GM12878 (cell line): ENCODE results near the gene VPS8. TPM values are rescaled to one million over a fixed set of nuclear protein-coding genes. Genes with fewer than 3 reads are reported as not detected.

Source experiments
- ATAC-seq: fragments of 200-7000 bp; cut with Tn5 transposase; 3 replicates; pipeline ENCODE4 v1.9.1; 2020; ENCODE audit warnings: mild to moderate bottlenecking, moderate library complexity
- BruUV-seq: library from RNA; stranded (reverse); fragments of 400-500 nt; replicated peaks from 2 replicates; lab custom pipeline; 2021; lab: Mats Ljungman, UMichigan
- CTCF ChIA-PET: fragments of 300-600 bp; sonication (Branson Sonifier 250); formaldehyde crosslinking; extraction: SDS; loops from one replicate; lab custom pipeline; 2021; ENCODE audit warnings: inconsistent platforms; lab: Yijun Ruan, JAX
- POLR2A ChIA-PET: fragments of 350-600 bp; formaldehyde crosslinking; extraction: SDS; loops from one replicate; lab custom pipeline; 2021; ENCODE audit warnings: inconsistent platforms; lab: Charles Lee
- RAD21 ChIA-PET: fragments of 300-600 bp; sonication (Branson Sonifier 250); formaldehyde crosslinking; loops from one replicate; lab custom pipeline; 2023; ENCODE audit warnings: antibody characterized with exemption; ENCODE audit not compliant: unreplicated experiment; lab: Charles Lee
- SMC1A ChIA-PET: fragments of 300-600 bp; sonication (Branson Sonifier 250); formaldehyde crosslinking; loops from one replicate; lab custom pipeline; 2023; ENCODE audit not compliant: unreplicated experiment, uncharacterized antibody; lab: Charles Lee
- DNase-seq: peaks from one replicate; pipeline ENCODE4 v3.0.0-alpha.2; 2011; ENCODE audit warnings: low read depth, low spot score
- FAIRE-seq: peaks from 3 replicates; lab custom pipeline; 2011; peaks lifted over from hg19 to GRCh38; lab: Jason Lieb, UNC
- H2AFZ ChIP-seq: 2 replicates; pipeline ENCODE4 v1.6.0; 2011; ENCODE audit warnings: low read depth, low read length, control low read depth; ENCODE audit not compliant: control insufficient read depth
- H3K27ac ChIP-seq: 2 replicates; pipeline ENCODE4 v1.5.1; 2011; ENCODE audit warnings: control low read depth; ENCODE audit not compliant: control insufficient read depth, insufficient read depth
- H3K27me3 ChIP-seq, 2 experiments: replicated peaks in 1 of 2; 2 replicates each; pipeline versions ENCODE4 v1.6.0 to v1.6.1; 2011; ENCODE audit warnings: low read length in 1 of 2; ENCODE audit not compliant: control insufficient read depth in 2 of 2, insufficient read depth in 2 of 2
- H3K36me3 ChIP-seq, 2 experiments: 2 replicates each; pipeline ENCODE4 v1.5.1; 2011; ENCODE audit warnings: low read length in 1 of 2; ENCODE audit not compliant: control insufficient read depth in 2 of 2, insufficient read depth in 2 of 2
- H3K4me1 ChIP-seq: 2 replicates; pipeline ENCODE4 v1.6.1; 2011; ENCODE audit warnings: mild to moderate bottlenecking, low read length, moderate library complexity, mixed read lengths; ENCODE audit not compliant: control insufficient read depth, insufficient read depth
- H3K4me2 ChIP-seq: 2 replicates; pipeline ENCODE4 v1.6.0; 2011; ENCODE audit warnings: control low read depth; ENCODE audit not compliant: control insufficient read depth, insufficient read depth
- H3K4me3 ChIP-seq: fragments of 200-600 bp; sonication (generic); 2 replicates; pipeline ENCODE4 v1.5.1; 2016
- H3K79me2 ChIP-seq: 2 replicates; pipeline ENCODE4 v1.6.0; 2011; ENCODE audit warnings: low read length; ENCODE audit not compliant: control insufficient read depth, insufficient read depth
- H3K9ac ChIP-seq: 2 replicates; pipeline ENCODE4 v1.8.0; 2011; ENCODE audit warnings: low read length, control low read depth, mixed read lengths; ENCODE audit not compliant: control insufficient read depth, insufficient read depth
- H3K9me3 ChIP-seq: replicated peaks from 3 replicates; pipeline ENCODE4 v1.5.1; 2011; ENCODE audit warnings: mild to moderate bottlenecking, low read length; ENCODE audit not compliant: control insufficient read depth, insufficient read depth
- H4K20me1 ChIP-seq: 2 replicates; pipeline ENCODE4 v1.6.0; 2011; ENCODE audit not compliant: control insufficient read depth, insufficient read depth
- ASH2L ChIP-seq: fragments of 300-600, 200-600 bp; sonication (generic); IDR thresholded peaks from 2 replicates; pipeline ENCODE4 v1.6.1; 2017; ENCODE audit warnings: low read depth, mild to moderate bottlenecking, borderline replicate concordance
- BCL11A ChIP-seq: IDR thresholded peaks from 2 replicates; pipeline ENCODE4 v1.6.1; 2011; ENCODE audit warnings: low read depth, low read length
- CREB1 ChIP-seq: IDR thresholded peaks from 2 replicates; pipeline ENCODE4 v1.6.1; 2012; ENCODE audit warnings: low read depth, mild to moderate bottlenecking, inconsistent platforms
- EGR1 ChIP-seq, 2 experiments: IDR thresholded peaks; 1 replicate in 1 of 2; 2 replicates in 1 of 2; pipeline ENCODE4 v1.6.1; 2011 to 2012; ENCODE audit warnings: low read depth in 2 of 2, low read length in 2 of 2, borderline replicate concordance in 1 of 2, mild to moderate bottlenecking in 1 of 2, moderate library complexity in 1 of 2
- IKZF1 ChIP-seq: fragments of 450-650 bp; conservative IDR thresholded peaks from 2 replicates; pipeline ENCODE4 v1.6.1; 2017; ENCODE audit warnings: antibody characterized with exemption, mild to moderate bottlenecking
- JUND ChIP-seq: IDR thresholded peaks from 2 replicates; pipeline ENCODE4 v1.6.1; 2012; ENCODE audit warnings: low read depth, mild to moderate bottlenecking, low read length, improper control_type of control experiment, moderate library complexity
- LARP7 ChIP-seq: fragments of 450-650 bp; IDR thresholded peaks from 2 replicates; pipeline ENCODE4 v1.6.1; 2017; ENCODE audit warnings: mild to moderate bottlenecking
- MTA3 ChIP-seq: IDR thresholded peaks from 2 replicates; pipeline ENCODE4 v1.6.1; 2012; ENCODE audit warnings: low read length, inconsistent platforms, borderline replicate concordance
- NFYB ChIP-seq: IDR thresholded peaks from 2 replicates; pipeline ENCODE4 v1.6.1; 2011; ENCODE audit warnings: low read depth, mild to moderate bottlenecking, low read length, improper control_type of control experiment, moderate library complexity; ENCODE audit not compliant: insufficient read depth
- RELA ChIP-seq: fragments of 450-650 bp; IDR thresholded peaks from 2 replicates; pipeline ENCODE4 v1.8.0; 2014; ENCODE audit warnings: borderline replicate concordance; ENCODE audit not compliant: partially characterized antibody
- SREBF1 ChIP-seq: IDR thresholded peaks from 2 replicates; pipeline ENCODE4 v1.6.1; 2012; ENCODE audit warnings: mild to moderate bottlenecking, low read length
- TAF1 ChIP-seq: IDR thresholded peaks from 2 replicates; pipeline ENCODE4 v1.6.1; 2011; ENCODE audit warnings: mild to moderate bottlenecking, low read depth, low read length, borderline replicate concordance
- TBL1XR1 ChIP-seq: IDR thresholded peaks from 2 replicates; pipeline ENCODE4 v1.6.1; 2012; ENCODE audit warnings: low read depth, low read length, improper control_type of control experiment
- ZSCAN29 ChIP-seq: fragments of 450-650 bp; IDR thresholded peaks from 2 replicates; pipeline ENCODE4 v1.6.1; 2017; ENCODE audit warnings: mild to moderate bottlenecking, moderate library complexity
- in situ Hi-C: fragments of 300-500 bp; cut with MboI; formaldehyde crosslinking; loops from 9 replicates; pipeline ENCODE4 v1.14.3; 2018; ENCODE audit warnings: mixed read lengths
- intact Hi-C: fragments of 100-400 bp; cut with micrococcal nuclease; formaldehyde crosslinking; loops from one replicate; pipeline ENCODE4 v1.14.2; 2022; ENCODE audit not compliant: unreplicated experiment
- polyA plus RNA-seq, 11 experiments: library from polyadenylated mRNA; depleted of rRNA in 4 of 11; unstranded in 6 of 11; stranded (reverse) in 5 of 11; fragments of >200 nt; fragmentation: Nextera tagmentation in 4 of 11; fragmentation: Illumina TruSeq in 1 of 11; extraction: Ambion mirVana in 4 of 11; extraction: Trizol in 1 of 11; gene quantifications; 1 replicate in 1 of 11; 2 replicates in 10 of 11; pipeline versions ENCODE4 v1.2.1 to v1.2.3, GENCODE V29; 2011 to 2016; ENCODE audit warnings: inconsistent platforms in 2 of 11, missing spikeins in 2 of 11, low read depth in 1 of 11
- total RNA-seq, 4 experiments: library from RNA; depleted of rRNA in 3 of 4; stranded (reverse); fragments of >200 nt in 3 of 4; fragmentation: Illumina TruSeq in 1 of 4; extraction: Trizol in 1 of 4; gene quantifications; 2 replicates each; pipeline versions ENCODE4 v1.2.1 to v1.2.3, GENCODE V29; 2013 to 2021
- TF ChIP-seq, protein P1 (sequence below): IDR thresholded peaks from 2 replicates; pipeline ENCODE4 v1.6.1; 2011; ENCODE audit warnings: borderline replicate concordance, low read depth, mild to moderate bottlenecking, moderate library complexity, mixed read lengths, low read length; ENCODE audit not compliant: insufficient read depth; ENCODE audit errors: extremely low read length
- TF ChIP-seq, protein P2 (sequence below): IDR thresholded peaks from 2 replicates; pipeline ENCODE4 v1.6.1; 2011; ENCODE audit warnings: mild to moderate bottlenecking, low read depth, low read length, moderate library complexity; ENCODE audit not compliant: insufficient replicate concordance
- TF ChIP-seq, protein P3 (sequence below): IDR thresholded peaks from 2 replicates; pipeline ENCODE4 v1.6.1; 2011; ENCODE audit warnings: low read depth, low read length, improper control_type of control experiment, borderline replicate concordance
- TF ChIP-seq, protein P4 (sequence below): IDR thresholded peaks from 2 replicates; pipeline ENCODE4 v1.6.1; 2012; ENCODE audit warnings: improper control_type of control experiment, low read depth, low read length; ENCODE audit not compliant: insufficient replicate concordance

VPS8 gene
- total and polyA plus RNA-seq, 10 of the 15 experiments (the other 5 are each of a cell fraction or from before 2014, with no cell fraction given): 8.9 to 34.7 (median 20.9) TPM

DNA sequence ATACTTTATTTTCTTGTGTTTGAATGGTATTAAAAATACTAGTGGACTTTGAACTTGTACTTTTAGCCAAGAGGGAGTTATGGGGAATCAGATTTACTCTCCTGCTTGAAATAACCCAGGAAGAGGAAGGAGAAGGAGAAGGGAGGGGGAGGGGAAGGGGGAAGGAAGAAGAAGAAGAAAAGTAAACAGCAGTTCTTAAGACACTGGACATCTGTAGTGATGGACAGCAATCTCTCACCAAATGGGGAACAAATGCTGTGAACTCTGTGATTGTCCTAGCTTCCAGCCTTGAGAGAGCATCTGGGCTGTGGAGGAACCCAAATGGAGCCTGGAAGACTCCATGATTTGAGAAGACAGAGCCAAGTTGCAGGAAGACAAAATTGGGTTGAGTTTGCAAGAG, 52.0 kb downstream of the VPS8 start:
- in situ Hi-C loops: no loop called here
- BruUV-seq: no TSS peak
- FAIRE-seq: no peak
- TF ChIP-seq, protein P1, sequence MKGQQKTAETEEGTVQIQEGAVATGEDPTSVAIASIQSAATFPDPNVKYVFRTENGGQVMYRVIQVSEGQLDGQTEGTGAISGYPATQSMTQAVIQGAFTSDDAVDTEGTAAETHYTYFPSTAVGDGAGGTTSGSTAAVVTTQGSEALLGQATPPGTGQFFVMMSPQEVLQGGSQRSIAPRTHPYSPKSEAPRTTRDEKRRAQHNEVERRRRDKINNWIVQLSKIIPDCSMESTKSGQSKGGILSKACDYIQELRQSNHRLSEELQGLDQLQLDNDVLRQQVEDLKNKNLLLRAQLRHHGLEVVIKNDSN: no peak
- TF ChIP-seq CREB1: no peak
- TF ChIP-seq, protein P2, sequence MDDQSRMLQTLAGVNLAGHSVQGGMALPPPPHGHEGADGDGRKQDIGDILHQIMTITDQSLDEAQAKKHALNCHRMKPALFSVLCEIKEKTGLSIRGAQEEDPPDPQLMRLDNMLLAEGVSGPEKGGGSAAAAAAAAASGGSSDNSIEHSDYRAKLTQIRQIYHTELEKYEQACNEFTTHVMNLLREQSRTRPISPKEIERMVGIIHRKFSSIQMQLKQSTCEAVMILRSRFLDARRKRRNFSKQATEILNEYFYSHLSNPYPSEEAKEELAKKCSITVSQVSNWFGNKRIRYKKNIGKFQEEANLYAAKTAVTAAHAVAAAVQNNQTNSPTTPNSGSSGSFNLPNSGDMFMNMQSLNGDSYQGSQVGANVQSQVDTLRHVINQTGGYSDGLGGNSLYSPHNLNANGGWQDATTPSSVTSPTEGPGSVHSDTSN: no peak
- TF ChIP-seq SREBF1: no peak
- no peak for TF ChIP-seq TAF1
- no peak for TF ChIP-seq ASH2L
- no peak for TF ChIP-seq TBL1XR1
- TF ChIP-seq ZSCAN29: no peak
- TF ChIP-seq MTA3: no peak
- no peak for TF ChIP-seq EGR1 (IDR thresholded peaks at IDR 0.05; ENCODE audit: borderline replicate concordance in 1 of 2, low read depth in 2 of 2, low read length in 2 of 2)
- TF ChIP-seq RELA: no peak
- TF ChIP-seq JUND: no peak
- no peak for TF ChIP-seq NFYB
- TF ChIP-seq IKZF1: no peak
- no peak for TF ChIP-seq BCL11A
- TF ChIP-seq, protein P3, sequence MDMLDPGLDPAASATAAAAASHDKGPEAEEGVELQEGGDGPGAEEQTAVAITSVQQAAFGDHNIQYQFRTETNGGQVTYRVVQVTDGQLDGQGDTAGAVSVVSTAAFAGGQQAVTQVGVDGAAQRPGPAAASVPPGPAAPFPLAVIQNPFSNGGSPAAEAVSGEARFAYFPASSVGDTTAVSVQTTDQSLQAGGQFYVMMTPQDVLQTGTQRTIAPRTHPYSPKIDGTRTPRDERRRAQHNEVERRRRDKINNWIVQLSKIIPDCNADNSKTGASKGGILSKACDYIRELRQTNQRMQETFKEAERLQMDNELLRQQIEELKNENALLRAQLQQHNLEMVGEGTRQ: no peak
- TF ChIP-seq, protein P4, sequence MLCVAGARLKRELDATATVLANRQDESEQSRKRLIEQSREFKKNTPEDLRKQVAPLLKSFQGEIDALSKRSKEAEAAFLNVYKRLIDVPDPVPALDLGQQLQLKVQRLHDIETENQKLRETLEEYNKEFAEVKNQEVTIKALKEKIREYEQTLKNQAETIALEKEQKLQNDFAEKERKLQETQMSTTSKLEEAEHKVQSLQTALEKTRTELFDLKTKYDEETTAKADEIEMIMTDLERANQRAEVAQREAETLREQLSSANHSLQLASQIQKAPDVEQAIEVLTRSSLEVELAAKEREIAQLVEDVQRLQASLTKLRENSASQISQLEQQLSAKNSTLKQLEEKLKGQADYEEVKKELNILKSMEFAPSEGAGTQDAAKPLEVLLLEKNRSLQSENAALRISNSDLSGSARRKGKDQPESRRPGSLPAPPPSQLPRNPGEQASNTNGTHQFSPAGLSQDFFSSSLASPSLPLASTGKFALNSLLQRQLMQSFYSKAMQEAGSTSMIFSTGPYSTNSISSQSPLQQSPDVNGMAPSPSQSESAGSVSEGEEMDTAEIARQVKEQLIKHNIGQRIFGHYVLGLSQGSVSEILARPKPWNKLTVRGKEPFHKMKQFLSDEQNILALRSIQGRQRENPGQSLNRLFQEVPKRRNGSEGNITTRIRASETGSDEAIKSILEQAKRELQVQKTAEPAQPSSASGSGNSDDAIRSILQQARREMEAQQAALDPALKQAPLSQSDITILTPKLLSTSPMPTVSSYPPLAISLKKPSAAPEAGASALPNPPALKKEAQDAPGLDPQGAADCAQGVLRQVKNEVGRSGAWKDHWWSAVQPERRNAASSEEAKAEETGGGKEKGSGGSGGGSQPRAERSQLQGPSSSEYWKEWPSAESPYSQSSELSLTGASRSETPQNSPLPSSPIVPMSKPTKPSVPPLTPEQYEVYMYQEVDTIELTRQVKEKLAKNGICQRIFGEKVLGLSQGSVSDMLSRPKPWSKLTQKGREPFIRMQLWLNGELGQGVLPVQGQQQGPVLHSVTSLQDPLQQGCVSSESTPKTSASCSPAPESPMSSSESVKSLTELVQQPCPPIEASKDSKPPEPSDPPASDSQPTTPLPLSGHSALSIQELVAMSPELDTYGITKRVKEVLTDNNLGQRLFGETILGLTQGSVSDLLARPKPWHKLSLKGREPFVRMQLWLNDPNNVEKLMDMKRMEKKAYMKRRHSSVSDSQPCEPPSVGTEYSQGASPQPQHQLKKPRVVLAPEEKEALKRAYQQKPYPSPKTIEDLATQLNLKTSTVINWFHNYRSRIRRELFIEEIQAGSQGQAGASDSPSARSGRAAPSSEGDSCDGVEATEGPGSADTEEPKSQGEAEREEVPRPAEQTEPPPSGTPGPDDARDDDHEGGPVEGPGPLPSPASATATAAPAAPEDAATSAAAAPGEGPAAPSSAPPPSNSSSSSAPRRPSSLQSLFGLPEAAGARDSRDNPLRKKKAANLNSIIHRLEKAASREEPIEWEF: no peak
- TF ChIP-seq LARP7: no peak

More for the DNA sequence above, 52.0 kb downstream of the VPS8 start:
- ChIA-PET CTCF (interaction anchor here (2.3 kb wide), 1 partner anchor 11 kb away, joined by 9 read pairs; no protein-coding TSS in a partner anchor), SMC1A (no interaction called here), RAD21 (no interaction called here), POLR2A (no interaction called here)
- no peaks in the 10 kb centered on the region for H3K9me3 ChIP-seq
- H3K4me1 ChIP-seq: no peaks in the 10 kb centered on the region
- no peak overlapping the region for H3K27ac ChIP-seq
- H3K36me3 ChIP-seq: peaks cover 0 to 13% of the 10 kb centered on the region in 2 experiments; a peak in 2 of 4 replicates
- no peak overlapping the region for H2AFZ ChIP-seq
- H4K20me1 ChIP-seq: no peaks in the 10 kb centered on the region
- ATAC-seq (no peak), DNase-seq (no peak)
- intact Hi-C loops: no loop called here
- H3K4me2 ChIP-seq: no peak overlapping the region
- H3K27me3 ChIP-seq: no peaks in the 10 kb centered on the region
- H3K4me3 ChIP-seq: no peak overlapping the region
- H3K9ac ChIP-seq: no peak overlapping the region
- no peaks in the 10 kb centered on the region for H3K79me2 ChIP-seq
